HUES6 (cell line): ENCODE data around the gene BLMH.
A peak's percentile ranks its signal among the peaks of the same experiment; 100 is the strongest.

Experiments used
- H3K27ac ChIP-seq: 2 replicates; pipeline ENCODE4 v1.7.0; 2013; ENCODE audit warnings: low read depth, mild to moderate bottlenecking, low read length, inconsistent platforms
- H3K27me3 ChIP-seq: 2 replicates; pipeline ENCODE4 v1.6.1; 2013; ENCODE audit warnings: low read length; ENCODE audit not compliant: control insufficient read depth, insufficient read depth
- H3K36me3 ChIP-seq: 2 replicates; pipeline ENCODE4 v1.6.1; 2013; ENCODE audit warnings: low read length; ENCODE audit not compliant: control insufficient read depth, insufficient read depth
- H3K4me1 ChIP-seq: 2 replicates; pipeline ENCODE4 v1.6.1; 2013; ENCODE audit warnings: low read length; ENCODE audit not compliant: control insufficient read depth, insufficient read depth
- H3K4me3 ChIP-seq: 2 replicates; pipeline ENCODE4 v1.5.1; 2013; ENCODE audit warnings: low read depth, low read length
- H3K9ac ChIP-seq: one replicate; pipeline ENCODE4 v1.6.1; 2013; ENCODE audit warnings: mild to moderate bottlenecking, low read length
- H3K9me3 ChIP-seq: 2 replicates; pipeline ENCODE4 v1.6.1; 2013; ENCODE audit warnings: low read depth, low read length; ENCODE audit not compliant: control insufficient read depth, insufficient read depth

The BLMH gene

GRCh38 chr17:30249460-30249859 lies 42.3 kb downstream of the BLMH start:
- Histone ChIP-seq H3K9ac (no peak overlapping the region), H3K4me3 (no peak overlapping the region), H3K27ac (no peak overlapping the region), H3K27me3 (no peaks in the 10 kb centered on the region), H3K36me3 (peaks cover 54% of the 10 kb centered on the region), H3K4me1 (no peaks in the 10 kb centered on the region), H3K9me3 (no peaks in the 10 kb centered on the region)

GRCh38 chr17:30248786-30249185 lies 43.0 kb downstream of the BLMH start:
- Histone ChIP-seq H3K27me3 (no peaks in the 10 kb centered on the region), H3K27ac (no peak overlapping the region), H3K36me3 (peaks cover 51% of the 10 kb centered on the region), H3K4me3 (no peak overlapping the region), H3K9me3 (no peaks in the 10 kb centered on the region), H3K9ac (no peak overlapping the region), H3K4me1 (no peaks in the 10 kb centered on the region)

DNA sequence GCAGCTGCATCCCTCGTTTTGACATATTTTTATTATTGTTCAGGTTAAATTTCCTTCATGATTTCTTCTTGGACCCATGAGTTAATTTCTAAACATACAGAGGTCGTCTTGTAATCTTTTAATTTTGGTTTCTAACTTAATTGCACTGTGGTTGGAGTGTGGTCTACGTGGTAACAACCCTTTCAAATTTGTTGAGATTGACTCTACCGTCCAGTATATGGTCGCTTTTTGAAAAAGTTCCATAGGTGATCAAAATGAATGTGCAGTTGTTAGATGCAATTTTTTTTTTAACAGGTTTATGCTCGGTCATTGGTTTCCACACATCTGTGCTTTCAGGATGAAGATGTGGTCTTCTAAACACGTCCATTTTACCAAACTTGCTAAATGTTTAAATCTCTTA lies 45.3 kb downstream of the BLMH start:
- H3K27me3 ChIP-seq, result no peaks in the 10 kb centered on the region

DNA sequence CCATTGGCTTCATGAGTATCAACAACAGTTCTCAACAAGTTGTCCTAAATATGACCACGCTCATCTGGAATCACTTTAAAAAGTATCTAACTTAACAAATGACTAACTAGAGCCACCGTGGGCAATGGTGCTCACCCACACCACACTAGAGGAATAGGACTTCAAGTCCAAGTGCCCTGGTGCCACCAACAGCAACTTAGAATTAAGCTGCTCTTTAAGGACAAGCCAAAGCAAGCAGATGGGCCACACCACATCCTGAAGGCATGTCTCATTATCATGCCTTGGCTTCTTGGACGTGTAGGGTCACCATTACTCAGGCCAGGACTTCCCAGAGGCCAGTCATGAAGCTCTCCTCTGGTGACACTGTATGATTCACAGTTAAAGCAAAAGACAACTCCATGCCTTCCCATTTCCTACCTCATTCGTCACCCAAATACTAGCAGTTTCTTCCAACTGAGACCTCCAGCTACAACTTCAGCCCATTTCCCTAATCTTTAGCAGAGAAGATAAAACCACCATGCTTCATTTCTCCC lies 46.8 kb downstream of the BLMH start:
- H3K27ac ChIP-seq, result no peak overlapping the region
- no peaks in the 10 kb centered on the region for H3K9me3 ChIP-seq
- no peaks in the 10 kb centered on the region for H3K4me1 ChIP-seq
- no peaks in the 10 kb centered on the region for H3K27me3 ChIP-seq
- no peak overlapping the region for H3K9ac ChIP-seq
- H3K36me3 ChIP-seq, result peaks cover 32% of the 10 kb centered on the region
- H3K4me3 ChIP-seq, result no peak overlapping the region

More for the DNA sequence above, 45.3 kb downstream of the BLMH start:
- Histone ChIP-seq H3K4me1 (no peaks in the 10 kb centered on the region), H3K27ac (no peak overlapping the region), H3K36me3 (peaks cover 41% of the 10 kb centered on the region), H3K9ac (no peak overlapping the region), H3K4me3 (no peak overlapping the region), H3K9me3 (no peaks in the 10 kb centered on the region)

DNA sequence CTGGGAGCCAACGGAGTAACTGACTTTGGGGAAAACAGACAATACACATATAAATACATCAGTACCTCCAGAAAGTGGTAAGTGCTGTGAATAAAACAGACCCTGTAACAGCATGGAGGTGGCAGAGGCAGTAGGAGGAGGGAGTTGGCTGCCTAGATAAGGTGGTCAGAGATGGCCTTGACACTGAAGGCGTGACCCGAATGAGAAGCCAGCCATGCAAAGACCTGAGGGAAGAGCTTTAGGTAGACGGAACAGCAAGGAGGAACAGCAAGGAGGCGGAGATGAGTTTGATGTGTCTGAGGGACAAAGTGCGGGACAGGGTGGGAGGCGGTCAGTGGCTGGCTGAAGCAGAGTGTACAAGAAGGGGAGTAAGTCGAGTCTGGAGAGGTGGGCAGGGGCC lies 48.2 kb downstream of the BLMH start:
- Histone ChIP-seq H3K9ac (no peak overlapping the region), H3K4me1 (peaks cover 7% of the 10 kb centered on the region), H3K4me3 (no peak overlapping the region), H3K9me3 (no peaks in the 10 kb centered on the region), H3K27ac (no peak overlapping the region), H3K36me3 (peaks cover 19% of the 10 kb centered on the region), H3K27me3 (peaks cover 13% of the 10 kb centered on the region)

- Histone ChIP-seq H3K9ac (no peak overlapping the region), H3K27ac (no peak overlapping the region), H3K9me3 (no peaks in the 10 kb centered on the region), H3K4me1 (peaks cover 12% of the 10 kb centered on the region), H3K36me3 (peaks cover 13% of the 10 kb centered on the region), H3K27me3 (peaks cover 19% of the 10 kb centered on the region), H3K4me3 (no peak overlapping the region)
These were observed 48.7 kb downstream of the BLMH start for GRCh38 chr17:30243002-30243401.

GRCh38 chr17:30241051-30241450 lies 50.7 kb downstream of the BLMH start:
- H3K27me3 ChIP-seq, result peaks cover 36% of the 10 kb centered on the region
- H3K27ac ChIP-seq, result no peak overlapping the region
- no peak overlapping the region for H3K9ac ChIP-seq
- H3K4me3 ChIP-seq, result no peak overlapping the region
- H3K9me3 ChIP-seq, result no peaks in the 10 kb centered on the region
- H3K36me3 ChIP-seq, result no peaks in the 10 kb centered on the region
- peaks cover 20% of the 10 kb centered on the region for H3K4me1 ChIP-seq

- no peak overlapping the region for H3K27ac ChIP-seq
- H3K9ac ChIP-seq, result no peak overlapping the region
- peaks cover 45% of the 10 kb centered on the region for H3K27me3 ChIP-seq
- H3K36me3 ChIP-seq, result no peaks in the 10 kb centered on the region
- no peak overlapping the region for H3K4me3 ChIP-seq
- H3K9me3 ChIP-seq, result no peaks in the 10 kb centered on the region
- H3K4me1 ChIP-seq, result peaks cover 20% of the 10 kb centered on the region
These were observed 51.6 kb downstream of the BLMH start for GRCh38 chr17:30240177-30240576.

GRCh38 chr17:30239089-30239462 lies 52.7 kb downstream of the BLMH start:
- Histone ChIP-seq H3K4me1 (peaks cover 20% of the 10 kb centered on the region), H3K36me3 (no peaks in the 10 kb centered on the region), H3K9ac (no peak overlapping the region), H3K4me3 (no peak overlapping the region), H3K27ac (no peak overlapping the region), H3K27me3 (peaks cover 56% of the 10 kb centered on the region), H3K9me3 (no peaks in the 10 kb centered on the region)

GRCh38 chr17:30238387-30239088 lies 53.2 kb downstream of the BLMH start:
- H3K9me3 ChIP-seq, result no peaks in the 10 kb centered on the region
- no peak overlapping the region for H3K27ac ChIP-seq
- peak overlapping the region; percentile 18 for H3K9ac ChIP-seq
- H3K4me3 ChIP-seq, result peak overlapping the region; percentile 62
- H3K4me1 ChIP-seq, result peaks cover 20% of the 10 kb centered on the region
- H3K27me3 ChIP-seq, result peaks cover 61% of the 10 kb centered on the region
- H3K36me3 ChIP-seq, result no peaks in the 10 kb centered on the region

DNA sequence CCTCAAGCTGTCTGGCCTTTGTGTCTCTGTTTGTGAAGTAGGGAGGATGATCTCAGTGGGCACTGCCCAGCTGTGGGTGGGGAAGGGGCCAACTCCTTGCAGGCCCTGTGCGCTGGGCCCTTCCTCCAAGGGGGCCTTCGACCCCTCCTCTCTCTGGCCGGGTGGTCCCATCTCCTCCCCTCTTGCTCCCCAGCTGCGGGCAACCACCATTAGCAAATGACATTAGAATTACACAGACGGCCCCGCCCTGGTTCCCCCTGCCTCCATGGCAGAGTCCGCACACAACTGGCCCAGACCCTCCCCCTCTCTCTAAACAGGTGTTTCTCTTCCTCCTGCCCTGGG lies 53.8 kb downstream of the BLMH start:
- Histone ChIP-seq H3K36me3 (no peaks in the 10 kb centered on the region), H3K4me1 (peaks cover 20% of the 10 kb centered on the region), H3K4me3 (peak overlapping the region; percentile 62), H3K27me3 (peaks cover 67% of the 10 kb centered on the region), H3K9me3 (no peaks in the 10 kb centered on the region), H3K27ac (no peak overlapping the region), H3K9ac (no peak overlapping the region)
